Measurements from ENCODE around the gene MACROD1.

DNA sequence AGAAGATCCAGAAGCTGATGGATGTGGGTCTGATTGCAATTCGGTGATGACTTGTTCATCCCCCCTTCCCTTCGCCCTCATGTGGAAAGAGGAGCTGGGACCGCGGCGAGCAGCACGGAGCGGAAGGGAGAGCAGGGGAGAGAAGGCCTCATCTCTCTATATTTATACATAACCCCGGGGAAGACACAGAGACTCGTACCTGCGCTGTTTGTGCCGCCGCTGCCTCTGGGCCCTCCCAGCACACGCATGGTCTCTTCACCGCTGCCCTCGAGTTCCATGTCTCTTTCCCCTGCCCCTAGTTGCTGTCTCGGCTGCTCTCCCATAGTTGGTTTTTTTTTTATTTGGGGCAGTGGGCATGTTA, 38.1 kb upstream of the MACROD1 start:
- TF ChIP-seq, protein P1, sequence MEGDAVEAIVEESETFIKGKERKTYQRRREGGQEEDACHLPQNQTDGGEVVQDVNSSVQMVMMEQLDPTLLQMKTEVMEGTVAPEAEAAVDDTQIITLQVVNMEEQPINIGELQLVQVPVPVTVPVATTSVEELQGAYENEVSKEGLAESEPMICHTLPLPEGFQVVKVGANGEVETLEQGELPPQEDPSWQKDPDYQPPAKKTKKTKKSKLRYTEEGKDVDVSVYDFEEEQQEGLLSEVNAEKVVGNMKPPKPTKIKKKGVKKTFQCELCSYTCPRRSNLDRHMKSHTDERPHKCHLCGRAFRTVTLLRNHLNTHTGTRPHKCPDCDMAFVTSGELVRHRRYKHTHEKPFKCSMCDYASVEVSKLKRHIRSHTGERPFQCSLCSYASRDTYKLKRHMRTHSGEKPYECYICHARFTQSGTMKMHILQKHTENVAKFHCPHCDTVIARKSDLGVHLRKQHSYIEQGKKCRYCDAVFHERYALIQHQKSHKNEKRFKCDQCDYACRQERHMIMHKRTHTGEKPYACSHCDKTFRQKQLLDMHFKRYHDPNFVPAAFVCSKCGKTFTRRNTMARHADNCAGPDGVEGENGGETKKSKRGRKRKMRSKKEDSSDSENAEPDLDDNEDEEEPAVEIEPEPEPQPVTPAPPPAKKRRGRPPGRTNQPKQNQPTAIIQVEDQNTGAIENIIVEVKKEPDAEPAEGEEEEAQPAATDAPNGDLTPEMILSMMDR (IDR thresholded peaks at IDR 0.05; ENCODE audit: insufficient read depth, low read depth, low read length), result no peak
- TF ChIP-seq EZH2 (IDR thresholded peaks at IDR 0.05; ENCODE audit: insufficient read depth, low read length), result no peak

All from astrocyte (in vitro differentiated cells and primary cell).